ENCODE results near the gene DNAJC15.

DNA sequence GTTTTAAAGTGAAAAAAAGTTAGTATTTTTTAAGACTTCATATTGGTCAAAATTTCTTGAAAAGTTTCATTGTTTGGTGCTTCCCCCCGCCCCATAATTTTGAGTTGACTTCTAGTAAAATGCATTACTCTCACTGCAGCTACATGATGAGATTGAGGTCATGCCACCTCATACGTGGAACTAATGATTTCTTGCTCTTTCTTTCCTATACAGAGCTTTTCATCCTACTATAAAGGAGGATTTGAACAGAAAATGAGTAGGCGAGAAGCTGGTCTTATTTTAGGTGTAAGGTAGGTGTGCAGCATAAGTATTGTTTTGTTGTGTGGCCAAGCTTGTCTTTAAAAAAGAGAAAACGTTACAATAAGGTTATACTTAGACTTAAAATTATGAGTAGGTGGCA is 55.0 kb downstream of the DNAJC15 start:
- TF ChIP-seq CTCF (conservative IDR thresholded peaks at IDR 0.05; ENCODE audit: low read depth, low read length) (no peak), SMC3 (IDR thresholded peaks at IDR 0.05; ENCODE audit: low read depth, low read length) (no peak), RAD21 (IDR thresholded peaks at IDR 0.05; ENCODE audit: low read length) (no peak), POLR2A (IDR thresholded peaks at IDR 0.05; ENCODE audit: low read depth, low read length) (no peak)
- TF ChIP-seq, protein P1, sequence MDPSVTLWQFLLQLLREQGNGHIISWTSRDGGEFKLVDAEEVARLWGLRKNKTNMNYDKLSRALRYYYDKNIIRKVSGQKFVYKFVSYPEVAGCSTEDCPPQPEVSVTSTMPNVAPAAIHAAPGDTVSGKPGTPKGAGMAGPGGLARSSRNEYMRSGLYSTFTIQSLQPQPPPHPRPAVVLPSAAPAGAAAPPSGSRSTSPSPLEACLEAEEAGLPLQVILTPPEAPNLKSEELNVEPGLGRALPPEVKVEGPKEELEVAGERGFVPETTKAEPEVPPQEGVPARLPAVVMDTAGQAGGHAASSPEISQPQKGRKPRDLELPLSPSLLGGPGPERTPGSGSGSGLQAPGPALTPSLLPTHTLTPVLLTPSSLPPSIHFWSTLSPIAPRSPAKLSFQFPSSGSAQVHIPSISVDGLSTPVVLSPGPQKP (IDR thresholded peaks at IDR 0.05; ENCODE audit: borderline replicate concordance, low read depth, low read length): no peak
